Caco-2 (cell line): ENCODE measurements around the gene TULP1. TPM values are rescaled to one million over a fixed set of nuclear protein-coding genes. Genes with fewer than 3 reads are reported as not detected.

ENCODE experiments used
- BruUV-seq: library from RNA; stranded (reverse); fragments of 400-500 nt; replicated peaks from 2 replicates; lab custom pipeline; 2021; lab: Mats Ljungman, UMichigan
- CTCF ChIA-PET: fragments of 300-600 bp; sonication (Branson Sonifier 250); formaldehyde crosslinking; loops from one replicate; lab custom pipeline; 2022; ENCODE audit warnings: antibody characterized with exemption; lab: Charles Lee
- POLR2A ChIA-PET: fragments of 300-600 bp; sonication (Branson Sonifier 250); formaldehyde crosslinking; loops from one replicate; lab custom pipeline; 2022; ENCODE audit warnings: antibody characterized with exemption; lab: Charles Lee
- DNase-seq, 2 experiments: peaks; one replicate each; pipeline versions ENCODE4 v3.0.0 to v3.0.0-alpha.2; 2020 to 2022
- H3K27me3 ChIP-seq: replicated peaks from 2 replicates; pipeline ENCODE4 v1.6.0; 2011; ENCODE audit warnings: low read length; ENCODE audit not compliant: control insufficient read depth, insufficient read depth
- H3K36me3 ChIP-seq: 2 replicates; pipeline ENCODE4 v1.5.1; 2011; ENCODE audit warnings: low read length; ENCODE audit not compliant: control insufficient read depth, insufficient read depth
- H3K4me1 ChIP-seq: fragments of 250-450 bp; sonication (Bioruptor Pico); 2 replicates; pipeline ENCODE4 v1.5.1; 2020; ENCODE audit warnings: mild to moderate bottlenecking
- H3K4me3 ChIP-seq: 2 replicates; pipeline ENCODE4 v1.5.1; 2011; ENCODE audit warnings: low read depth, mild to moderate bottlenecking, control low read depth, low read length
- H3K9me3 ChIP-seq: fragments of 250-450 bp; sonication (Bioruptor Pico); 2 replicates; pipeline ENCODE4 v1.5.1; 2020; ENCODE audit warnings: mild to moderate bottlenecking, moderate library complexity
- H3K27ac Mint-ChIP-seq: one replicate; pipeline ENCODE4 v1.8.0; 2022; ENCODE audit warnings: mixed read lengths; ENCODE audit not compliant: unreplicated experiment
- H3K27me3 Mint-ChIP-seq: one replicate; pipeline ENCODE4 v1.8.0; 2022; ENCODE audit warnings: mixed read lengths; ENCODE audit not compliant: insufficient read depth, unreplicated experiment
- H3K36me3 Mint-ChIP-seq: one replicate; pipeline ENCODE4 v1.8.0; 2022; ENCODE audit warnings: mild to moderate bottlenecking, mixed read lengths; ENCODE audit not compliant: insufficient read depth, unreplicated experiment
- H3K4me1 Mint-ChIP-seq: one replicate; pipeline ENCODE4 v1.8.0; 2022; ENCODE audit warnings: low read depth, mixed read lengths; ENCODE audit not compliant: unreplicated experiment
- H3K4me3 Mint-ChIP-seq: one replicate; pipeline ENCODE4 v1.8.0; 2022; ENCODE audit warnings: mild to moderate bottlenecking, moderate library complexity, mixed read lengths; ENCODE audit not compliant: unreplicated experiment
- H3K9me3 Mint-ChIP-seq: one replicate; pipeline ENCODE4 v1.8.0; 2022; ENCODE audit warnings: mixed read lengths; ENCODE audit not compliant: unreplicated experiment
- intact Hi-C: fragments of 100-400 bp; cut with micrococcal nuclease; formaldehyde crosslinking; loops from one replicate; pipeline ENCODE4 v1.10.0; 2022; ENCODE audit not compliant: unreplicated experiment
- total RNA-seq: library from RNA; stranded (reverse); gene quantifications from 2 replicates; pipeline ENCODE4 v1.2.3, GENCODE V29; 2022
- TF ChIP-seq, protein P1 (sequence below), 2 experiments: fragments of 200-600 bp in 1 of 2; IDR thresholded peaks; 1 replicate in 1 of 2; 2 replicates in 1 of 2; pipeline versions ENCODE4 v1.5.1 to v1.8.0; 2011 to 2022; ENCODE audit warnings: antibody characterized with exemption in 1 of 2, control low read depth in 1 of 2, inconsistent platforms in 1 of 2, low read depth in 1 of 2, low read length in 1 of 2, mild to moderate bottlenecking in 1 of 2, moderate library complexity in 1 of 2; ENCODE audit not compliant: insufficient read depth in 1 of 2, severe bottlenecking in 1 of 2, unreplicated experiment in 1 of 2

Gene TULP1
- total RNA-seq, 1 experiment from 2014 or later, result not detected

DNA sequence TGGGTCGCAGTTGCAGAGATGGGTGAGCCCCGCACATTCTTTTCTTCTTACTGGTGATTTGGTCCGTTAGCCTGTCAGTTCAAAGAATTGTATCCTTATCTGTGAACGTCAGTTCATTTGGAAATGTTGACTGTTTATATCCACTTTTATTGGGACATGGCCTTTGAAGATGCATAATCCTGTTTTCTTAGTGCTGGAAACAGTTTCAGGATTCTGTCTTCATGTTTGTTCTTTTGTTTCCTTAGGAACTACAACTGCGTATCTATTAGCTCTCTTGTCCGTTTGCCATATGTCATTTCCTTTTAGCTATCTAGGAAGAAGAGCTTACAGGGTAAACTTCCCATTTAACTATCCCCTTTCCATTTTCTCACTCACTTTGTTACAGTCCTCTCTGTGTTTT, 35.0 kb upstream of the TULP1 start:
- Mint-ChIP-seq H3K27me3 (no peaks in the 10 kb centered on the region), H3K36me3 (no peaks in the 10 kb centered on the region), H3K27ac (no peak overlapping the region), H3K9me3 (peaks cover 20% of the 10 kb centered on the region), H3K4me1 (peaks cover 19% of the 10 kb centered on the region), H3K4me3 (no peak overlapping the region)
- DNase-seq, result no peak
- ChIA-PET CTCF (interaction anchor here (1.1 kb wide), 1 partner anchor 25 kb away, joined by 7 read pairs; no protein-coding TSS in a partner anchor), POLR2A (interaction anchor here (0.6 kb wide), 1 partner anchor 1212 kb away, joined by 3 read pairs; no protein-coding TSS in a partner anchor)
- TF ChIP-seq, protein P1, sequence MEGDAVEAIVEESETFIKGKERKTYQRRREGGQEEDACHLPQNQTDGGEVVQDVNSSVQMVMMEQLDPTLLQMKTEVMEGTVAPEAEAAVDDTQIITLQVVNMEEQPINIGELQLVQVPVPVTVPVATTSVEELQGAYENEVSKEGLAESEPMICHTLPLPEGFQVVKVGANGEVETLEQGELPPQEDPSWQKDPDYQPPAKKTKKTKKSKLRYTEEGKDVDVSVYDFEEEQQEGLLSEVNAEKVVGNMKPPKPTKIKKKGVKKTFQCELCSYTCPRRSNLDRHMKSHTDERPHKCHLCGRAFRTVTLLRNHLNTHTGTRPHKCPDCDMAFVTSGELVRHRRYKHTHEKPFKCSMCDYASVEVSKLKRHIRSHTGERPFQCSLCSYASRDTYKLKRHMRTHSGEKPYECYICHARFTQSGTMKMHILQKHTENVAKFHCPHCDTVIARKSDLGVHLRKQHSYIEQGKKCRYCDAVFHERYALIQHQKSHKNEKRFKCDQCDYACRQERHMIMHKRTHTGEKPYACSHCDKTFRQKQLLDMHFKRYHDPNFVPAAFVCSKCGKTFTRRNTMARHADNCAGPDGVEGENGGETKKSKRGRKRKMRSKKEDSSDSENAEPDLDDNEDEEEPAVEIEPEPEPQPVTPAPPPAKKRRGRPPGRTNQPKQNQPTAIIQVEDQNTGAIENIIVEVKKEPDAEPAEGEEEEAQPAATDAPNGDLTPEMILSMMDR (IDR thresholded peaks at IDR 0.05; ENCODE audit: insufficient read depth in 1 of 2, low read depth in 1 of 2, low read length in 1 of 2, severe bottlenecking in 1 of 2, unreplicated experiment in 1 of 2), result no peak
- intact Hi-C loops, result no loop called here
- H3K36me3 ChIP-seq, result no peaks in the 10 kb centered on the region
- BruUV-seq, result no TSS peak
- H3K27me3 ChIP-seq, result no peaks in the 10 kb centered on the region
- H3K4me1 ChIP-seq, result peaks cover 4% of the 10 kb centered on the region; the same call in 1 of the 2 replicates
- H3K4me3 ChIP-seq, result no peak overlapping the region
- peaks cover 10% of the 10 kb centered on the region for H3K9me3 ChIP-seq

DNA sequence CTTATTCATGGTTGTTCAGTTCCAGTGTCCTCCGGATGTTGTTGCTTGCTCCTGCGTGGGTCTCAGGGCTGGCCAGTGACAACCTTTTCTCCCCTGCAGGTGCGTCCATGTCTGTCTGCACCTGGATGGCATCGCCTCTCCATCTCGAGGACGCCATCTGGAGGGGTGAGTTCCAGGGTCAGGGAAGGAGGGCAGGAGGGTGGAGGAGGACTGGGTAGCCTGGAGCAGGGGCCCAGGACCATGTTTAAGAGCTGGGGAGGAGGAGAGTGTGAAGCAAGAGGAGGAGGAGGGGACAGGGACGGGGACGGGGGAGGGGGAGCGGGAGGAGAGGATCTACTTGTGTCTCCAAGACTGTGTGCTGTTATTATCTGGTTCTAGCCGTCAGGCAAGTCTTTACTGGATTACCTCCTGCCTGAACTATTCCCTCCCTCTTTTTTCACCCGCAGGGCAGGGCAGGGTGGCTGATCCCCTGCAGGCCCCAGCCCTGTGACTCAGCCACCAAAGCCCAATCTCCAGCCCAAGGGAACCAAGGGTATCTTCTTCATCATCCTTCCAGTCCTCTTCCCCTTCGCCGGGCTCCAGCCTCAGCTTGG, 32.2 kb upstream of the TULP1 start:
- H3K9me3 Mint-ChIP-seq, result peaks cover under 1% of the 10 kb centered on the region
- H3K9me3 ChIP-seq, result no peaks in the 10 kb centered on the region
- H3K27me3 ChIP-seq, result no peaks in the 10 kb centered on the region
- H3K4me1 Mint-ChIP-seq, result peaks cover 19% of the 10 kb centered on the region
- DNase-seq, result peak; percentile 43 to 55
- no peaks in the 10 kb centered on the region for H3K36me3 ChIP-seq
- H3K27me3 Mint-ChIP-seq, result no peaks in the 10 kb centered on the region
- H3K36me3 Mint-ChIP-seq, result no peaks in the 10 kb centered on the region
- H3K4me1 ChIP-seq, result peaks cover 4% of the 10 kb centered on the region; the same call in 1 of the 2 replicates
- ChIA-PET CTCF (interaction anchor here (1.4 kb wide), 1 partner anchor 191 kb away, joined by 3 read pairs; no protein-coding TSS in a partner anchor), POLR2A (interaction anchor here (0.6 kb wide), 1 partner anchor 918 kb away, joined by 6 read pairs; no protein-coding TSS in a partner anchor)
- H3K27ac Mint-ChIP-seq, result no peak overlapping the region
- H3K4me3 Mint-ChIP-seq, result peak overlapping the region; percentile 49
- no peak overlapping the region for H3K4me3 ChIP-seq
- TF ChIP-seq, protein P1 (IDR thresholded peaks at IDR 0.05; ENCODE audit: insufficient read depth in 1 of 2, low read depth in 1 of 2, low read length in 1 of 2, severe bottlenecking in 1 of 2, unreplicated experiment in 1 of 2), result no peak
- intact Hi-C loops, result no loop called here
- no TSS peak for BruUV-seq

DNA sequence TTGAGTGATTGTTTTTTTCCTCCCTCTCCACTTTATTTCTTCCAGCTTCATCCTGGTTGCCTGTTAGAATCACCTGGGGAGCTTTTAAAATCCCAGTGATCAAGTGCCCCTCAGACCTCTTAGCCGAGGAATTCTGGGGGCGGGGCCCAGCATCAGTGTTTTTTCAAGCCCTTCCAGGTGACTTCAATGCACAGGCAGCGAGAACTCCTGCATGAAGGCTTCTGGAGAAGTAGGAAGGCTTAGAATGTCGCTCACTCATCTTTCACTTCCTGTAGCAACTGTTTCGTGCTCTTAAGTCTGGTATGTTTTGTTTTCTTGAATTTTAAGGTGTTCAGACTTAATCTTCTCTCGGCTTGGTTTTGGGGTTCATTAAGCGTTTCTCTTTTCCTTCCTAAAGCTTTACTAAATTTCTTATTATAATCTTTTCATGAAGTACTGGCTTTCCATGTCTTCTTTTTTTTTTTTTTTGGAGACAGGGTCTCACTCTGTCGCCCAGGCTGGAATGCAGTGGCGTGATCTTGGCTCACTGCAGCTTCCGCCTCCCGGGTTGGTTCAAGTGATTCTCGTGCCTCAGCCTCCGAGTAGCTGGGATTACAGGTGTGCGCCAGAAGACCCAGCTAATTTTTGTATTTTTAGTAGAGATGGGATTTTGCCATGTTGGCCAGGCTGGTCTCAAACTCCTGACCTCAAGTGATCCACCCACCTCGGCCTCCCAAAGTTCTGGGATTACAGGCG, 30.9 kb upstream of the TULP1 start:
- H3K4me1 ChIP-seq, result peaks cover 4% of the 10 kb centered on the region; the same call in 1 of the 2 replicates
- H3K4me3 Mint-ChIP-seq, result no peak overlapping the region
- no peaks in the 10 kb centered on the region for H3K27me3 Mint-ChIP-seq
- no peaks in the 10 kb centered on the region for H3K9me3 ChIP-seq
- no peaks in the 10 kb centered on the region for H3K36me3 Mint-ChIP-seq
- peaks cover 19% of the 10 kb centered on the region for H3K4me1 Mint-ChIP-seq
- no peak overlapping the region for H3K4me3 ChIP-seq
- H3K36me3 ChIP-seq, result no peaks in the 10 kb centered on the region
- POLR2A ChIA-PET, result no interaction called here
- H3K27ac Mint-ChIP-seq, result no peak overlapping the region
- no peaks in the 10 kb centered on the region for H3K27me3 ChIP-seq
- intact Hi-C loops, result no loop called here
- no peak for DNase-seq
- CTCF ChIA-PET, result interaction anchor here (0.7 to 1.4 kb wide), 2 partner anchors 9 to 193 kb away, joined by 3 to 4 read pairs; no protein-coding TSS in a partner anchor
- H3K9me3 Mint-ChIP-seq, result no peaks in the 10 kb centered on the region
- TF ChIP-seq, protein P1 (IDR thresholded peaks at IDR 0.05; ENCODE audit: insufficient read depth in 1 of 2, low read depth in 1 of 2, low read length in 1 of 2, severe bottlenecking in 1 of 2, unreplicated experiment in 1 of 2), result no peak
- BruUV-seq, result no TSS peak
